ENCODE data around the gene ERG28.

ERG28 gene

GRCh38 chr14:75690010-75690409 lies 29.3 kb upstream of the ERG28 start:
- Histone ChIP-seq H3K36me3 (ENCODE audit: low read length) (peaks cover 4% of the 10 kb centered on the region; the same call in 1 of the 2 replicates), H3K9me3 (ENCODE audit: insufficient read depth, low read length) (no peaks in the 10 kb centered on the region)

GRCh38 chr14:75689012-75689411 lies 28.3 kb upstream of the ERG28 start:
- Histone ChIP-seq H3K36me3 (ENCODE audit: low read length) (peaks cover 9% of the 10 kb centered on the region; the same call in 1 of the 2 replicates), H3K4me2 (ENCODE audit: low read depth, low read length, poor library complexity, severe bottlenecking) (no peak overlapping the region), H3K27me3 (ENCODE audit: low read length) (no peaks in the 10 kb centered on the region), H2AFZ (ENCODE audit: low read depth, low read length, severe bottlenecking) (no peak overlapping the region), H3F3A (ENCODE audit: insufficient read depth) (no peaks in the 10 kb centered on the region), H3K4me3 (ENCODE audit: insufficient read depth, low read length, poor library complexity, severe bottlenecking) (no peak overlapping the region), H3K9ac (ENCODE audit: low read length) (no peak overlapping the region), H3K9me2 (replicated peaks; ENCODE audit: insufficient read depth, low read length) (no peaks in the 10 kb centered on the region), H3K79me2 (ENCODE audit: insufficient read depth, low read length) (no peaks in the 10 kb centered on the region), H3K27ac (ENCODE audit: low read depth, low read length) (no peak overlapping the region), H4K20me1 (ENCODE audit: low read depth, low read length) (no peaks in the 10 kb centered on the region), H3K9me3 (ENCODE audit: insufficient read depth, low read length) (no peaks in the 10 kb centered on the region)
- no peak for TF ChIP-seq EZH2phosphoT487 (conservative IDR thresholded peaks at IDR 0.05; ENCODE audit: low read length)
- TF ChIP-seq CTCF (IDR thresholded peaks at IDR 0.05; ENCODE audit: insufficient read depth, low read length, poor library complexity, severe bottlenecking): no peak

More at GRCh38 chr14:75690010-75690409, 29.3 kb upstream of the ERG28 start:
- Histone ChIP-seq H4K20me1 (ENCODE audit: low read depth, low read length) (no peaks in the 10 kb centered on the region), H3K9me2 (replicated peaks; ENCODE audit: insufficient read depth, low read length) (no peaks in the 10 kb centered on the region), H3K27me3 (ENCODE audit: low read length) (no peaks in the 10 kb centered on the region), H3K4me3 (ENCODE audit: insufficient read depth, low read length, poor library complexity, severe bottlenecking) (no peak overlapping the region), H3K79me2 (ENCODE audit: insufficient read depth, low read length) (no peaks in the 10 kb centered on the region), H3F3A (ENCODE audit: insufficient read depth) (no peaks in the 10 kb centered on the region), H3K4me2 (ENCODE audit: low read depth, low read length, poor library complexity, severe bottlenecking) (no peak overlapping the region), H3K9ac (ENCODE audit: low read length) (no peak overlapping the region), H3K27ac (ENCODE audit: low read depth, low read length) (no peak overlapping the region), H2AFZ (ENCODE audit: low read depth, low read length, severe bottlenecking) (no peak overlapping the region)
- no peak for TF ChIP-seq EZH2phosphoT487 (conservative IDR thresholded peaks at IDR 0.05; ENCODE audit: low read length)
- TF ChIP-seq CTCF (IDR thresholded peaks at IDR 0.05; ENCODE audit: insufficient read depth, low read length, poor library complexity, severe bottlenecking): no peak

GRCh38 chr14:75685910-75686309 lies 25.2 kb upstream of the ERG28 start:
- Histone ChIP-seq H3K4me3 (ENCODE audit: insufficient read depth, low read length, poor library complexity, severe bottlenecking) (no peak overlapping the region), H3K36me3 (ENCODE audit: low read length) (peaks cover 7% of the 10 kb centered on the region; the same call in 1 of the 2 replicates), H3K27me3 (ENCODE audit: low read length) (no peaks in the 10 kb centered on the region), H3K79me2 (ENCODE audit: insufficient read depth, low read length) (no peaks in the 10 kb centered on the region), H3K4me2 (ENCODE audit: low read depth, low read length, poor library complexity, severe bottlenecking) (no peak overlapping the region), H3F3A (ENCODE audit: insufficient read depth) (no peaks in the 10 kb centered on the region), H3K9me2 (replicated peaks; ENCODE audit: insufficient read depth, low read length) (no peaks in the 10 kb centered on the region), H3K9ac (ENCODE audit: low read length) (no peak overlapping the region), H3K27ac (ENCODE audit: low read depth, low read length) (no peak overlapping the region), H4K20me1 (ENCODE audit: low read depth, low read length) (no peaks in the 10 kb centered on the region), H2AFZ (ENCODE audit: low read depth, low read length, severe bottlenecking) (no peak overlapping the region), H3K9me3 (ENCODE audit: insufficient read depth, low read length) (no peaks in the 10 kb centered on the region)
- TF ChIP-seq EZH2phosphoT487 (conservative IDR thresholded peaks at IDR 0.05; ENCODE audit: low read length) (no peak), CTCF (IDR thresholded peaks at IDR 0.05; ENCODE audit: insufficient read depth, low read length, poor library complexity, severe bottlenecking) (no peak)
